ENCODE results near the gene PAGE2. TPM values are rescaled to one million over a fixed set of nuclear protein-coding genes. Genes with fewer than 3 reads are reported as not detected.
A peak's percentile ranks its signal among the peaks of the same experiment; 100 is the strongest.
"Not testable (repeated sequence)": the region's sequence is repeated elsewhere in the genome, so short reads cannot be mapped to it uniquely, and the experiment has no call there.

Gene PAGE2
- not detected for total RNA-seq

GRCh38 chrX:55088795-55089489 is at the start of gene PAGE2:
TSS of gene PAGE2 (plus strand) at chrX:55089018. CDS start at chrX:55090021, 1,003 bp downstream.
- H3K4me1 ChIP-seq = no peaks in the 10 kb centered on the region
- H3K36me3 ChIP-seq = no peaks in the 10 kb centered on the region
- no peak for TF ChIP-seq CTCF (IDR thresholded peaks at IDR 0.05)
- no peak for DNase-seq (ENCODE audit: low spot score)
- no peak within 1 kb of the TSS for H3K27ac ChIP-seq
- no peaks in the 10 kb centered on the region for H3K27me3 ChIP-seq
- no peak within 1 kb of the TSS for H3K4me3 ChIP-seq
- peaks cover 0 to 4% of the 10 kb centered on the region in 2 donors for H3K9me3 ChIP-seq

- H3K27ac ChIP-seq = no peak overlapping the region
These were observed 49.3 kb upstream of the PAGE2 start for GRCh38 chrX:55039471-55039870.

GRCh38 chrX:55041514-55041913 is 47.3 kb upstream of the PAGE2 start:
- no peak for TF ChIP-seq CTCF (IDR thresholded peaks at IDR 0.05)
- no peaks in the 10 kb centered on the region for H3K27me3 ChIP-seq

More at GRCh38 chrX:55039471-55039870, 49.3 kb upstream of the PAGE2 start:
- no peak for TF ChIP-seq CTCF (IDR thresholded peaks at IDR 0.05)
- Histone ChIP-seq H3K9me3 (peaks cover 0 to 4% of the 10 kb centered on the region in 2 donors), H3K4me1 (no peaks in the 10 kb centered on the region), H3K36me3 (no peaks in the 10 kb centered on the region), H3K4me3 (no peak overlapping the region), H3K27me3 (no peaks in the 10 kb centered on the region)
- DNase-seq (ENCODE audit: low spot score) = no peak

GRCh38 chrX:55050599-55050998 is 38.2 kb upstream of the PAGE2 start:
- H3K27ac ChIP-seq; H3K27me3 ChIP-seq; H3K36me3 ChIP-seq; H3K4me3 ChIP-seq; H3K9me3 ChIP-seq; DNase-seq (ENCODE audit: low spot score); H3K4me1 ChIP-seq: not testable (repeated sequence)

More at GRCh38 chrX:55041514-55041913, 47.3 kb upstream of the PAGE2 start:
- no peak for DNase-seq (ENCODE audit: low spot score)
- Histone ChIP-seq H3K27ac (no peak overlapping the region), H3K9me3 (no peaks in the 10 kb centered on the region), H3K4me3 (no peak overlapping the region), H3K4me1 (no peaks in the 10 kb centered on the region), H3K36me3 (no peaks in the 10 kb centered on the region)

- H3K27me3 ChIP-seq = no peaks in the 10 kb centered on the region
- no peak overlapping the region for H3K27ac ChIP-seq
- no peak for DNase-seq (ENCODE audit: low spot score)
- H3K4me3 ChIP-seq = peak overlapping the region in 1 of 2 donors; percentile 23
- H3K4me1 ChIP-seq = no peaks in the 10 kb centered on the region
- TF ChIP-seq CTCF (IDR thresholded peaks at IDR 0.05) = no peak
- H3K9me3 ChIP-seq = no peaks in the 10 kb centered on the region
- no peaks in the 10 kb centered on the region for H3K36me3 ChIP-seq
These were observed 31.8 kb upstream of the PAGE2 start for GRCh38 chrX:55056820-55057674.

- no peak overlapping the region for H3K27ac ChIP-seq
- no peaks in the 10 kb centered on the region for H3K27me3 ChIP-seq
- no peaks in the 10 kb centered on the region for H3K4me1 ChIP-seq
- peak; percentile 59 to 82 for TF ChIP-seq CTCF (IDR thresholded peaks at IDR 0.05)
- no peaks in the 10 kb centered on the region for H3K9me3 ChIP-seq
- DNase-seq (ENCODE audit: low spot score) = no peak
- peak overlapping the region in 1 of 2 donors; percentile 23 for H3K4me3 ChIP-seq
- H3K36me3 ChIP-seq = no peaks in the 10 kb centered on the region
These were observed 31.1 kb upstream of the PAGE2 start for GRCh38 chrX:55057675-55058249.

- H3K27ac ChIP-seq; H3K36me3 ChIP-seq; H3K4me3 ChIP-seq; H3K4me1 ChIP-seq; H3K27me3 ChIP-seq; DNase-seq (ENCODE audit: low spot score): not testable (repeated sequence)
- H3K9me3 ChIP-seq = peaks cover 0 to 14% of the 10 kb centered on the region in 2 donors
These were observed 21.6 kb upstream of the PAGE2 start for GRCh38 chrX:55067180-55067579.
